ENCODE measurements around the gene CLIP3. TPM values are rescaled to one million over a fixed set of nuclear protein-coding genes. Genes with fewer than 3 reads are reported as not detected.

Gene CLIP3
- total and polyA plus RNA-seq, 2 of the 13 experiments (the other 11 are each of a cell fraction or from before 2014, with no cell fraction given), result 0.15 to 1.2 TPM

DNA sequence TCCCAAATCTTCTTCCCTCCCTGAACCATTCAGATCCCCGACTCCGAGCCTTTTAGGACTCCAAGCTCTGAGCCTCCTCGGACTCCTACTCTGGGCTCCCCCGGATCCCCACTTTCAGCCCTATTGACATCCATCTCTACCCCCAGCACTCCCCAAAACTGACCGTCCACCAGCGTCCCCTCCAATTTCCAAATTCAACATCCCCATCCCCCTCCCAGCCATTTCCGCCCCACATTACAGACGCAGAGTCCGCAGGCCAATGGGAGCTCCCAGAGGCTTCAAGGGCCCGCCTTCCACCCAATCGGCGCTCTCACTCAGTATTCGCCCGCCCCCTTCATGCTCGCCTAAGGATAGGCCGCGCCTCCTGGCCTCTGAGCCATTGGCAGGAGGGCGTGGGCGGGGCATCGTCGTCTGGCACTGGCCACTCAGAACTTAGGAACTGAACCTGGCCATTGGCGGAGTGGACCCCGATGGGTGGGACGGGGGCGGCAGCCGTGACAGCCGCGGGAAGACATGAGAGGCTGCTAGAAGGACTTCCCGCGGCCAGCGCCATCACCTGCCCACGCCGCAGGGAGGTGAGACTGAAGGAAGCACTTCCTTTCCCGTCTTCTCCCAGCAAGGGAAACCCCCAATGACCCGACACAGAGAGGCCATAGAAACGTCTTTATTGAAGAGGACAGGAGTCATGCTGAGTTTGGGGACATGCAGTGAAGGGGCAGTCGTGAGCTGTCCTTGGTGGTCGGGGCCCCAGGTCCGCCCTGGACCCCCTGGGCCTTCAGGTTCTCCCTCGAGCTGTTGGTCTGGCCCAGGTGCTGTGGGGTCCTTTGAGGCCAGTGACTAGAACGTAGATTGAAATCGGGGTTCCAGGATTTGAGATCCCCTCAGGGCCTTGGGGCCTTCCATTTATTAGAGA is 18.4 kb downstream of the CLIP3 start, which contains the start of gene ALKBH6 (continued):
- TF ChIP-seq ZKSCAN5 (CRISPR knock-in tag; IDR thresholded peaks at IDR 0.05) (peak; percentile 77), ZNF788 (CRISPR knock-in tag; IDR thresholded peaks at IDR 0.05; ENCODE audit: borderline replicate concordance) (no peak), FOXJ3 (CRISPR knock-in tag; IDR thresholded peaks at IDR 0.05; ENCODE audit: borderline replicate concordance) (no peak), MYPOP (CRISPR knock-in tag; IDR thresholded peaks at IDR 0.05) (no peak), ZNF251 (CRISPR knock-in tag; IDR thresholded peaks at IDR 0.05) (no peak), HNRNPUL1 (IDR thresholded peaks at IDR 0.05; ENCODE audit: low read depth, low read length) (no peak), E2F2 (CRISPR knock-in tag; IDR thresholded peaks at IDR 0.05; ENCODE audit: borderline replicate concordance) (no peak), ZNF446 (CRISPR knock-in tag; IDR thresholded peaks at IDR 0.05) (no peak), GRHL1 (CRISPR knock-in tag; conservative IDR thresholded peaks at IDR 0.05) (no peak), ZNF33B (CRISPR knock-in tag; IDR thresholded peaks at IDR 0.05) (no peak; the same call in 1 of the 2 replicates), CHCHD3 (CRISPR knock-in tag; IDR thresholded peaks at IDR 0.05) (no peak), HNF4G (IDR thresholded peaks at IDR 0.05; ENCODE audit: borderline replicate concordance, low read depth, low read length) (no peak), HNF4G (CRISPR knock-in tag; IDR thresholded peaks at IDR 0.05; ENCODE audit: borderline replicate concordance, low read depth) (no peak), ZBTB42 (CRISPR knock-in tag; IDR thresholded peaks at IDR 0.05) (no peak), TRIM22 (IDR thresholded peaks at IDR 0.05) (no peak), ZNF660 (CRISPR knock-in tag; IDR thresholded peaks at IDR 0.05; ENCODE audit: borderline replicate concordance, low read depth) (no peak), CC2D1A (CRISPR knock-in tag; IDR thresholded peaks at IDR 0.05) (no peak), KLF11 (CRISPR knock-in tag; IDR thresholded peaks at IDR 0.05) (peak; percentile 41; the same call in 1 of the 2 replicates), ATF7-NPFF (CRISPR knock-in tag; IDR thresholded peaks at IDR 0.05; ENCODE audit: low read depth) (no peak), ZNF484 (CRISPR knock-in tag; IDR thresholded peaks at IDR 0.05; ENCODE audit: borderline replicate concordance, low read depth) (no peak)
- TF ChIP-seq, protein P1, sequence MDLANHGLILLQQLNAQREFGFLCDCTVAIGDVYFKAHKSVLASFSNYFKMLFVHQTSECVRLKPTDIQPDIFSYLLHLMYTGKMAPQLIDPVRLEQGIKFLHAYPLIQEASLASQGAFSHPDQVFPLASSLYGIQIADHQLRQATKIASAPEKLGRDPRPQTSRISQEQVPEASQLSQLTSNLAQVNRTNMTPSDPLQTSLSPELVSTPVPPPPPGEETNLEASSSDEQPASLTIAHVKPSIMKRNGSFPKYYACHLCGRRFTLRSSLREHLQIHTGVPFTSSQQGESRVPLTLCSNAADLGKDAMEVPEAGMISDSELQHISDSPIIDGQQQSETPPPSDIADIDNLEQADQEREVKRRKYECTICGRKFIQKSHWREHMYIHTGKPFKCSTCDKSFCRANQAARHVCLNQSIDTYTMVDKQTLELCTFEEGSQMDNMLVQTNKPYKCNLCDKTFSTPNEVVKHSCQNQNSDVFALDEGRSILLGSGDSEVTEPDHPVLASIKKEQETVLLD (CRISPR knock-in tag; IDR thresholded peaks at IDR 0.05; ENCODE audit: low read depth), result no peak

Measured in HepG2 (cell line).